ENCODE results near the gene DNM3. TPM values are rescaled to one million over a fixed set of nuclear protein-coding genes. Genes with fewer than 3 reads are reported as not detected.
A peak's percentile ranks its signal among the peaks of the same experiment; 100 is the strongest.

Gene DNM3
- total and polyA plus RNA-seq, 10 of the 15 experiments (the other 5 are each of a cell fraction or from before 2014, with no cell fraction given), result 0.03 to 1.5 (median 0.08) TPM; not detected in 3

GRCh38 chr1:172272087-172272486 is 430.8 kb downstream of the DNM3 start (continued):
- TF ChIP-seq ZNF592 (IDR thresholded peaks at IDR 0.05) (no peak), RFX5 (IDR thresholded peaks at IDR 0.05; ENCODE audit: low read depth, low read length) (no peak), SREBF1 (IDR thresholded peaks at IDR 0.05; ENCODE audit: low read length) (no peak)

GRCh38 chr1:172273647-172274396 is 432.5 kb downstream of the DNM3 start:
- DNase-seq (ENCODE audit: low read depth, low spot score), result no peak
- Histone ChIP-seq H3K4me3 (no peak overlapping the region), H3K9me3 (replicated peaks; ENCODE audit: control insufficient read depth, insufficient read depth, low read length) (no peaks in the 10 kb centered on the region), H4K20me1 (ENCODE audit: control insufficient read depth, insufficient read depth) (no peaks in the 10 kb centered on the region), H2AFZ (ENCODE audit: control insufficient read depth, low read depth, low read length) (peak overlapping the region; percentile 72), H3K27me3 (replicated peaks in 1 of 2; ENCODE audit: control insufficient read depth in 2 of 2, insufficient read depth in 2 of 2, low read length in 1 of 2) (no peaks in the 10 kb centered on the region), H3K36me3 (ENCODE audit: control insufficient read depth in 2 of 2, insufficient read depth in 2 of 2, low read length in 1 of 2) (no peaks in the 10 kb centered on the region), H3K79me2 (ENCODE audit: control insufficient read depth, insufficient read depth, low read length) (no peaks in the 10 kb centered on the region), H3K4me2 (ENCODE audit: control insufficient read depth, insufficient read depth) (0 out of 2 replicates have a peak overlapping the region, but pooled peaks have one; percentile 15), H3K4me1 (ENCODE audit: control insufficient read depth, insufficient read depth, low read length) (peaks cover 19% of the 10 kb centered on the region), H3K27ac (ENCODE audit: control insufficient read depth, insufficient read depth) (peak overlapping the region; percentile 27; the same call in 1 of the 2 replicates), H3K9ac (ENCODE audit: control insufficient read depth, insufficient read depth, low read length) (no peak overlapping the region)
- ATAC-seq, result peak; percentile 74
- FAIRE-seq, result no peak
- intact Hi-C loops (cut with micrococcal nuclease; ENCODE audit: unreplicated experiment), result loop anchor here (5.0 to 10.0 kb wide), 4 partner anchors 63 to 179 kb away; no protein-coding TSS in a partner anchor
- TF ChIP-seq, protein P1, sequence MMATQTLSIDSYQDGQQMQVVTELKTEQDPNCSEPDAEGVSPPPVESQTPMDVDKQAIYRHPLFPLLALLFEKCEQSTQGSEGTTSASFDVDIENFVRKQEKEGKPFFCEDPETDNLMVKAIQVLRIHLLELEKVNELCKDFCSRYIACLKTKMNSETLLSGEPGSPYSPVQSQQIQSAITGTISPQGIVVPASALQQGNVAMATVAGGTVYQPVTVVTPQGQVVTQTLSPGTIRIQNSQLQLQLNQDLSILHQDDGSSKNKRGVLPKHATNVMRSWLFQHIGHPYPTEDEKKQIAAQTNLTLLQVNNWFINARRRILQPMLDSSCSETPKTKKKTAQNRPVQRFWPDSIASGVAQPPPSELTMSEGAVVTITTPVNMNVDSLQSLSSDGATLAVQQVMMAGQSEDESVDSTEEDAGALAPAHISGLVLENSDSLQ (IDR thresholded peaks at IDR 0.05), result peak; percentile 78
- TF ChIP-seq ASH2L (IDR thresholded peaks at IDR 0.05; ENCODE audit: borderline replicate concordance, low read depth), result no peak
- 0 out of 4 replicates have a peak, but pooled peaks of 1 of the 2 experiments have one; percentile 8 for TF ChIP-seq EP300 (IDR thresholded peaks at IDR 0.05; ENCODE audit: borderline replicate concordance in 1 of 2, control insufficient read depth in 1 of 2, low read depth in 2 of 2, low read length in 2 of 2)
- RAD21 ChIA-PET (ENCODE audit: unreplicated experiment), result interaction anchor here (0.7 to 1.3 kb wide), 3 partner anchors 10 to 120 kb away, joined by 3 read pairs; no protein-coding TSS in a partner anchor
- CTCF ChIA-PET, result interaction anchor here (1.6 kb wide), 1 partner anchor 183 kb away, joined by 3 read pairs; no protein-coding TSS in a partner anchor
- BruUV-seq (replicated peaks), result no TSS peak
- SMC1A ChIA-PET (ENCODE audit: uncharacterized antibody, unreplicated experiment), result interaction anchor here (1.1 to 2.0 kb wide), 5 partner anchors 18 to 126 kb away, joined by 3 to 7 read pairs (median 4); no protein-coding TSS in a partner anchor
- in situ Hi-C loops (cut with MboI), result no loop called here
- POLR2A ChIA-PET, result interaction anchor here (0.7 to 0.9 kb wide), 2 partner anchors 62 to 69 kb away, joined by 3 to 5 read pairs; no protein-coding TSS in a partner anchor
- WGBS (ENCODE audit: insufficient coverage, insufficient replicate concordance, low lambda C conversion rate, missing lambda C conversion rate), result 8% methylated on average over 4 of the region's 4 CpGs

Data from GM12878 (cell line).